B cell (primary cell): ENCODE data around the gene OR2W3. TPM values are rescaled to one million over a fixed set of nuclear protein-coding genes. Genes with fewer than 3 reads are reported as not detected.

Experiments used
- ATAC-seq: fragments of 200-7000 bp; cut with Tn5 transposase; one replicate; pipeline ENCODE4 v1.10.0; 2021; ENCODE audit warnings: low read depth, mild to moderate bottlenecking, moderate number of reproducible peaks, moderate library complexity
- CTCF ChIA-PET: fragments of 350-600 bp; sonication (Branson Sonifier 250); formaldehyde crosslinking; loops from one replicate; lab custom pipeline; 2021; ENCODE audit warnings: antibody characterized with exemption, inconsistent platforms; lab: Charles Lee
- POLR2A ChIA-PET: fragments of 350-600 bp; sonication (Branson Sonifier 250); formaldehyde crosslinking; loops from one replicate; lab custom pipeline; 2021; ENCODE audit warnings: antibody characterized with exemption; lab: Charles Lee
- DNase-seq: peaks from one replicate; pipeline ENCODE4 v3.0.0; 2013
- H2AFZ ChIP-seq: 2 replicates; pipeline ENCODE4 v1.6.1; 2012; ENCODE audit warnings: mild to moderate bottlenecking, low read depth, low read length; ENCODE audit not compliant: insufficient read depth, poor library complexity, severe bottlenecking
- H3K27ac ChIP-seq, 2 donors: 1 replicate in 1 of 2; 2 replicates in 1 of 2; pipeline ENCODE4 v1.5.1; 2012 to 2013; ENCODE audit warnings: low read length in 2 of 2, mild to moderate bottlenecking in 2 of 2, moderate library complexity in 1 of 2
- H3K27me3 ChIP-seq, 4 experiments: fragments of 200-600 bp in 1 of 4; sonication (generic) in 1 of 4; replicated peaks in 1 of 4; 1 replicate in 2 of 4; 2 replicates in 2 of 4; pipeline versions ENCODE4 v1.6.1 to v1.7.0; 2013 to 2016; ENCODE audit warnings: low read length in 3 of 4, mild to moderate bottlenecking in 2 of 4, mixed read lengths in 1 of 4, moderate library complexity in 1 of 4; ENCODE audit not compliant: insufficient read depth in 4 of 4, control insufficient read depth in 3 of 4; ENCODE audit errors: control extremely low read depth in 1 of 4
- H3K36me3 ChIP-seq, 2 experiments: replicated peaks in 1 of 2; 1 replicate in 1 of 2; 2 replicates in 1 of 2; pipeline versions ENCODE4 v1.6.1 to v1.7.1; 2013; ENCODE audit warnings: low read length in 1 of 2; ENCODE audit not compliant: insufficient read depth in 2 of 2, control insufficient read depth in 1 of 2; ENCODE audit errors: control extremely low read depth in 1 of 2, extremely low read depth in 1 of 2
- H3K4me1 ChIP-seq, 2 donors: fragments of 200-600 bp in 1 of 2; sonication (generic) in 1 of 2; 1 replicate in 1 of 2; 2 replicates in 1 of 2; pipeline versions ENCODE4 v1.5.1 to v1.6.1; 2013 to 2017; ENCODE audit warnings: low read length in 2 of 2; ENCODE audit not compliant: control insufficient read depth in 2 of 2, insufficient read depth in 2 of 2
- H3K4me2 ChIP-seq: replicated peaks from 2 replicates; pipeline ENCODE3; 2012; ENCODE audit warnings: mild to moderate bottlenecking, low read depth, low read length; ENCODE audit not compliant: poor library complexity, severe bottlenecking
- H3K4me3 ChIP-seq, 5 experiments: fragments of 200-600 bp in 1 of 5; sonication (generic) in 1 of 5; 1 replicate in 3 of 5; 2 replicates in 2 of 5; pipeline versions ENCODE4 v1.5.1 to v1.7.0; 2011 to 2016; ENCODE audit warnings: low read length in 4 of 5, mild to moderate bottlenecking in 4 of 5, low read depth in 2 of 5, control low read depth in 1 of 5, moderate library complexity in 1 of 5; ENCODE audit not compliant: insufficient read depth in 1 of 5; ENCODE audit errors: control extremely low read depth in 1 of 5, extremely low read depth in 1 of 5
- H3K79me2 ChIP-seq: fragments of 200-600 bp; sonication (generic); one replicate; pipeline ENCODE4 v1.6.0; 2016; ENCODE audit warnings: low read length; ENCODE audit not compliant: control insufficient read depth, insufficient read depth
- H3K9ac ChIP-seq: fragments of 200-600 bp; sonication (generic); 2 replicates; pipeline ENCODE4 v1.6.1; 2017; ENCODE audit warnings: mild to moderate bottlenecking, low read length, moderate library complexity
- H3K9me3 ChIP-seq, 3 donors: one replicate each; pipeline versions ENCODE4 v1.6.1 to v1.7.1; 2013; ENCODE audit warnings: low read length in 2 of 3; ENCODE audit not compliant: control insufficient read depth in 2 of 3, insufficient read depth in 1 of 3; ENCODE audit errors: control extremely low read depth in 1 of 3
- H4K20me1 ChIP-seq: 2 replicates; pipeline ENCODE4 v1.6.0; 2012; ENCODE audit warnings: mild to moderate bottlenecking, low read length; ENCODE audit not compliant: insufficient read depth, control insufficient read depth, poor library complexity, severe bottlenecking
- H3K27ac Mint-ChIP-seq: one replicate; pipeline ENCODE4 v1.8.0; 2021; ENCODE audit warnings: mixed read lengths
- H3K27me3 Mint-ChIP-seq: one replicate; pipeline ENCODE4 v1.8.0; 2021; ENCODE audit warnings: mixed read lengths
- H3K4me1 Mint-ChIP-seq: one replicate; pipeline ENCODE4 v1.8.0; 2021; ENCODE audit warnings: mixed read lengths
- H3K4me3 Mint-ChIP-seq: one replicate; pipeline ENCODE4 v1.8.0; 2021; ENCODE audit warnings: mixed read lengths
- H3K9me3 Mint-ChIP-seq: one replicate; pipeline ENCODE4 v1.8.0; 2022; ENCODE audit warnings: mixed read lengths; ENCODE audit not compliant: insufficient read depth
- EZH2 ChIP-seq: IDR thresholded peaks from 2 replicates; pipeline ENCODE4 v1.6.1; 2012; ENCODE audit warnings: borderline replicate concordance, low read depth, mild to moderate bottlenecking, moderate library complexity, low read length; ENCODE audit not compliant: insufficient read depth, poor library complexity, severe bottlenecking
- WGBS: methylation state at CpG from one replicate; pipeline ENCODE4 v1.1.5; 2013; ENCODE audit warnings: missing lambda C conversion rate; ENCODE audit not compliant: insufficient coverage; 5-methylcytosine and 5-hydroxymethylcytosine counted together
- intact Hi-C: fragments of 100-400 bp; cut with micrococcal nuclease; formaldehyde crosslinking; loops from one replicate; pipeline ENCODE4 v1.10.0; 2022
- polyA plus RNA-seq: library from polyadenylated mRNA; depleted of rRNA; stranded (reverse); fragments of >200 nt; gene quantifications from 2 replicates; pipeline ENCODE4 v1.2.3, GENCODE V29; 2012
- total RNA-seq, 2 donors: library from RNA; stranded (reverse); fragments of 120-200 nt in 1 of 2; gene quantifications; 1 replicate in 1 of 2; 2 replicates in 1 of 2; pipeline versions ENCODE4 v1.2.3 to v1.2.4, GENCODE V29; 2013 to 2022
- TF ChIP-seq, protein P1 (sequence below): fragments of 200-600 bp; IDR thresholded peaks from one replicate; pipeline ENCODE4 v1.8.0; 2022; ENCODE audit warnings: antibody characterized with exemption, mild to moderate bottlenecking

The OR2W3 gene
- total and polyA plus RNA-seq, 2 donors (not counting 1 experiment from before 2014, with no cell fraction given), result 2.5 TPM; not detected in 1

- Mint-ChIP-seq H3K4me3 (peak overlapping the region; percentile 78), H3K9me3 (peaks cover 5% of the 10 kb centered on the region), H3K27ac (peak overlapping the region; percentile 71), H3K27me3 (no peaks in the 10 kb centered on the region), H3K4me1 (peaks cover 25% of the 10 kb centered on the region)
- ChIA-PET CTCF (interaction anchor here (0.8 kb wide), 1 partner anchor 48 kb away, joined by 3 read pairs; no protein-coding TSS in a partner anchor), POLR2A (no interaction called here)
- peak; percentile 36 for ATAC-seq
- Histone ChIP-seq H3K9me3 (peaks cover 0 to 12% (median 4%) of the 10 kb centered on the region in 3 donors), H3K4me2 (peak overlapping the region; percentile 71), H4K20me1 (no peaks in the 10 kb centered on the region), H3K4me1 (peaks cover 8 to 11% of the 10 kb centered on the region in 2 donors), H3K27ac (peak overlapping the region; percentile 34 to 43), H2AFZ (peak overlapping the region; percentile 36), H3K4me3 (peak overlapping the region; percentile 0 to 68 (median 53)), H3K9ac (peak overlapping the region; percentile 60), H3K36me3 (no peaks in the 10 kb centered on the region), H3K79me2 (no peaks in the 10 kb centered on the region), H3K27me3 (no peaks in the 10 kb centered on the region)
- 0% methylated on average over 4 of the region's 9 CpGs for WGBS
- DNase-seq, result peak; percentile 25
- intact Hi-C loops, result no loop called here
- TF ChIP-seq EZH2, result no peak
- TF ChIP-seq, protein P1, sequence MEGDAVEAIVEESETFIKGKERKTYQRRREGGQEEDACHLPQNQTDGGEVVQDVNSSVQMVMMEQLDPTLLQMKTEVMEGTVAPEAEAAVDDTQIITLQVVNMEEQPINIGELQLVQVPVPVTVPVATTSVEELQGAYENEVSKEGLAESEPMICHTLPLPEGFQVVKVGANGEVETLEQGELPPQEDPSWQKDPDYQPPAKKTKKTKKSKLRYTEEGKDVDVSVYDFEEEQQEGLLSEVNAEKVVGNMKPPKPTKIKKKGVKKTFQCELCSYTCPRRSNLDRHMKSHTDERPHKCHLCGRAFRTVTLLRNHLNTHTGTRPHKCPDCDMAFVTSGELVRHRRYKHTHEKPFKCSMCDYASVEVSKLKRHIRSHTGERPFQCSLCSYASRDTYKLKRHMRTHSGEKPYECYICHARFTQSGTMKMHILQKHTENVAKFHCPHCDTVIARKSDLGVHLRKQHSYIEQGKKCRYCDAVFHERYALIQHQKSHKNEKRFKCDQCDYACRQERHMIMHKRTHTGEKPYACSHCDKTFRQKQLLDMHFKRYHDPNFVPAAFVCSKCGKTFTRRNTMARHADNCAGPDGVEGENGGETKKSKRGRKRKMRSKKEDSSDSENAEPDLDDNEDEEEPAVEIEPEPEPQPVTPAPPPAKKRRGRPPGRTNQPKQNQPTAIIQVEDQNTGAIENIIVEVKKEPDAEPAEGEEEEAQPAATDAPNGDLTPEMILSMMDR, result no peak
These were observed 10.6 kb downstream of the OR2W3 start for GRCh38 chr1:247905910-247906503.

- no CpG with 5 or more reads among the region's 7 CpGs for WGBS
- Histone ChIP-seq H3K27me3 (no peaks in the 10 kb centered on the region), H3K4me3 (peak overlapping the region; percentile 0 to 68 (median 53)), H3K9me3 (peaks cover 0 to 12% (median 4%) of the 10 kb centered on the region in 3 donors), H2AFZ (peak overlapping the region; percentile 36), H3K27ac (peak overlapping the region in 1 of 2 donors; percentile 43), H3K9ac (peak overlapping the region; percentile 60), H3K4me2 (peak overlapping the region; percentile 71), H3K36me3 (no peaks in the 10 kb centered on the region), H4K20me1 (no peaks in the 10 kb centered on the region), H3K79me2 (no peaks in the 10 kb centered on the region), H3K4me1 (peaks cover 8 to 11% of the 10 kb centered on the region in 2 donors)
- ChIA-PET POLR2A (no interaction called here), CTCF (interaction anchor here (0.8 kb wide), 1 partner anchor 48 kb away, joined by 3 read pairs; no protein-coding TSS in a partner anchor)
- peak; percentile 40 for DNase-seq
- Mint-ChIP-seq H3K4me1 (peaks cover 25% of the 10 kb centered on the region), H3K9me3 (peaks cover 5% of the 10 kb centered on the region), H3K4me3 (peak overlapping the region; percentile 78), H3K27ac (peak overlapping the region; percentile 71), H3K27me3 (no peaks in the 10 kb centered on the region)
- TF ChIP-seq, protein P1, result peak; percentile 51
- TF ChIP-seq EZH2, result no peak
- peak; percentile 17 for ATAC-seq
- intact Hi-C loops, result no loop called here
These were observed 11.2 kb downstream of the OR2W3 start for GRCh38 chr1:247906504-247907047.
